ENCODE data around the gene TNFRSF17. TPM values are rescaled to one million over a fixed set of nuclear protein-coding genes. Genes with fewer than 3 reads are reported as not detected.

The TNFRSF17 gene
- total and polyA plus RNA-seq, 10 of the 15 experiments (the other 5 are each of a cell fraction or from before 2014, with no cell fraction given) = 106 to 461 (median 179) TPM

DNA sequence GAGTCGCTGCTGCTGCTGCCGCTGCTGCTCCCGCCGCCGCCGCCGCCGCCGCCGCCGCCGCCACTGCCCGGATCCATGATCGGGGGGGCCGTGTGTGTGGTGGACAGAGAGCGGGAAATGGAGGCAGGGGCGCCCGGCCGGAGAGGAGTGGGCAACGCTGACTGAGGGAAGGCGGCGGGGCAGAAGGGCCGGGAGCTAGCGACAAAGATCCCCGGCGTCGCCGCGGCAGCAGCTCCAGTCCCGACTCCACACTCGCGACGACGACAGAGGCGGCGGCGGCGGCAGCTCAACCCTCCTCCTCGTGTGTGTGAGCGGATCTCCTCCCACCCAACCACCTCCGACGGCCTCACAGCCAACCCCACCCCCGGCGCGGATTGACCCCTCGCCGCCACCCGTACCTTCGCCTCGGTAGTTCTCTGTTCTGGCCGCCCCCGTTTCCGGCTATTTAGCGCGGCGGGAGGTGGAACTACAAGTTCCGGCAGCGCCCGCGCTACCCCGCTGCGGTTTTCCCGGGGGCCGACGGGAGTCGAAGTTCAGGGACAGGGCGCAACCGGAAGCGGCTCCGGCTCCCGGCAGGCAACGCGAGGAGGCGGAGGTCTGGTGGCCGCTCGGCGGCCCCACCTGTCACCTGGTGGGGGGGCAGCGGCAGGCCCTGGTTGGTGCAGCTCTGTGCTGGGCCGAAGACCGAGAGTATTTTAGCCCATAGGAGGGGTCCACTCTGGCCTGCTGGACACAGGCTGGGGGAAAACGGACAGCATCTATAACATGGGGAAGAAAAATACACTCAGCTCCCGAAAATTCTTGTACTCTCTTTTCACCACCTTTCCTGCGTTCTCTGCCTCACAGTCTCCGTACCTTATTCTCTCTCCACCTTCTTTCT, 49.1 kb upstream of the TNFRSF17 start, which contains the start of gene GSPT1:
Gene GSPT1, minus strand, starts transcription at position 313 of the 880 bp plus-strand sequence. Its CDS starts 236 bp downstream, at position 77.
- peak; percentile 23 for FAIRE-seq
- peaks cover 9% of the 10 kb centered on the region for H3K4me1 ChIP-seq (ENCODE audit: control insufficient read depth, insufficient read depth, low read length)
- ChIA-PET SMC1A (ENCODE audit: uncharacterized antibody, unreplicated experiment) (interaction anchor here (0.9 to 1.2 kb wide), 3 partner anchors 8 to 48 kb away, joined by 3 read pairs; no protein-coding TSS in a partner anchor), POLR2A (interaction anchor here (0.9 to 1.3 kb wide), 3 partner anchors 63 to 173 kb away, joined by 3 to 4 read pairs (median 3); partner anchors contain the start of genes TXNDC11 and ZC3H7A), RAD21 (ENCODE audit: unreplicated experiment) (no interaction called here), CTCF (interaction anchor here (0.9 kb wide), 1 partner anchor 45 kb away, joined by 4 read pairs; no protein-coding TSS in a partner anchor)
- peak; percentile 89 for ATAC-seq
- no peaks in the 10 kb centered on the region; a peak in 1 of 4 replicates for H3K36me3 ChIP-seq (ENCODE audit: control insufficient read depth in 2 of 2, insufficient read depth in 2 of 2, low read length in 1 of 2)
- peak; percentile 90 for DNase-seq (ENCODE audit: low read depth, low spot score)
- H2AFZ ChIP-seq (ENCODE audit: control insufficient read depth, low read depth, low read length) = peak within 1 kb of the TSS; percentile 96
- H3K79me2 ChIP-seq (ENCODE audit: control insufficient read depth, insufficient read depth, low read length) = peaks cover 48% of the 10 kb centered on the region
- H3K27me3 ChIP-seq (replicated peaks in 1 of 2; ENCODE audit: control insufficient read depth in 2 of 2, insufficient read depth in 2 of 2, low read length in 1 of 2) = no peaks in the 10 kb centered on the region
- BruUV-seq (replicated peaks) = no TSS peak
- peak within 1 kb of the TSS; percentile 98 for H3K4me2 ChIP-seq (ENCODE audit: control insufficient read depth, insufficient read depth)
- peak within 1 kb of the TSS; percentile 71 for H3K4me3 ChIP-seq
- intact Hi-C loops (cut with micrococcal nuclease; ENCODE audit: unreplicated experiment) (loop anchor here (2.0 kb wide), 1 partner anchor 61 kb away; no protein-coding TSS in a partner anchor), in situ Hi-C loops (cut with MboI) (no loop called here)
- H3K9me3 ChIP-seq (replicated peaks; ENCODE audit: control insufficient read depth, insufficient read depth, low read length) = peaks cover 2% of the 10 kb centered on the region; the same call in 2 of the 3 replicates
- WGBS (ENCODE audit: insufficient coverage, insufficient replicate concordance, low lambda C conversion rate, missing lambda C conversion rate) = 5% methylated on average over 66 of the region's 84 CpGs
- H3K9ac ChIP-seq (ENCODE audit: control insufficient read depth, insufficient read depth, low read length) = peak within 1 kb of the TSS; percentile 77
- peak within 1 kb of the TSS; percentile 87 for H3K27ac ChIP-seq (ENCODE audit: control insufficient read depth, insufficient read depth)
- H4K20me1 ChIP-seq (ENCODE audit: control insufficient read depth, insufficient read depth) = no peaks in the 10 kb centered on the region; the same call in none of the 2 replicates
- TF ChIP-seq RAD51 (IDR thresholded peaks at IDR 0.05) (peak; percentile 48), NKRF (conservative IDR thresholded peaks at IDR 0.05) (peak; percentile 75), MTA3 (IDR thresholded peaks at IDR 0.05; ENCODE audit: borderline replicate concordance, low read length) (no peak), KAT2A (conservative IDR thresholded peaks at IDR 0.05; ENCODE audit: control insufficient read depth, low read depth, low read length) (no peak), SREBF2 (IDR thresholded peaks at IDR 0.05; ENCODE audit: low read length) (peak; percentile 35; the same call in 1 of the 2 replicates), ZNF274 (IDR thresholded peaks at IDR 0.05; ENCODE audit: insufficient read depth, insufficient read length) (no peak), SMARCA5 (IDR thresholded peaks at IDR 0.05) (no peak), SIX5 (IDR thresholded peaks at IDR 0.05; ENCODE audit: low read depth, low read length, severe bottlenecking) (peak; percentile 99), RB1 (IDR thresholded peaks at IDR 0.05; ENCODE audit: borderline replicate concordance) (peak; percentile 64), NFXL1 (IDR thresholded peaks at IDR 0.05; ENCODE audit: borderline replicate concordance) (no peak), LARP7 (IDR thresholded peaks at IDR 0.05) (peak; percentile 32; the same call in 1 of the 2 replicates), ATF7 (IDR thresholded peaks at IDR 0.05; ENCODE audit: low read depth) (peak; percentile 72), ZNF622 (IDR thresholded peaks at IDR 0.05) (no peak), SPI1 (IDR thresholded peaks at IDR 0.05; ENCODE audit: borderline replicate concordance, insufficient read depth, low read depth, low read length) (no peak), RFX5 (IDR thresholded peaks at IDR 0.05; ENCODE audit: low read depth, low read length) (no peak), CREM (IDR thresholded peaks at IDR 0.05; ENCODE audit: low read depth) (peak; percentile 98), SUPT20H (IDR thresholded peaks at IDR 0.05; ENCODE audit: borderline replicate concordance, control insufficient read depth, low read depth, low read length) (no peak), EED (IDR thresholded peaks at IDR 0.05; ENCODE audit: low read depth) (peak; percentile 40; the same call in 1 of the 2 replicates), HDAC6 (IDR thresholded peaks at IDR 0.05; ENCODE audit: unreplicated experiment) (no peak), IRF4 (IDR thresholded peaks at IDR 0.05; ENCODE audit: low read depth, low read length) (no peak)
- TF ChIP-seq, protein P1, sequence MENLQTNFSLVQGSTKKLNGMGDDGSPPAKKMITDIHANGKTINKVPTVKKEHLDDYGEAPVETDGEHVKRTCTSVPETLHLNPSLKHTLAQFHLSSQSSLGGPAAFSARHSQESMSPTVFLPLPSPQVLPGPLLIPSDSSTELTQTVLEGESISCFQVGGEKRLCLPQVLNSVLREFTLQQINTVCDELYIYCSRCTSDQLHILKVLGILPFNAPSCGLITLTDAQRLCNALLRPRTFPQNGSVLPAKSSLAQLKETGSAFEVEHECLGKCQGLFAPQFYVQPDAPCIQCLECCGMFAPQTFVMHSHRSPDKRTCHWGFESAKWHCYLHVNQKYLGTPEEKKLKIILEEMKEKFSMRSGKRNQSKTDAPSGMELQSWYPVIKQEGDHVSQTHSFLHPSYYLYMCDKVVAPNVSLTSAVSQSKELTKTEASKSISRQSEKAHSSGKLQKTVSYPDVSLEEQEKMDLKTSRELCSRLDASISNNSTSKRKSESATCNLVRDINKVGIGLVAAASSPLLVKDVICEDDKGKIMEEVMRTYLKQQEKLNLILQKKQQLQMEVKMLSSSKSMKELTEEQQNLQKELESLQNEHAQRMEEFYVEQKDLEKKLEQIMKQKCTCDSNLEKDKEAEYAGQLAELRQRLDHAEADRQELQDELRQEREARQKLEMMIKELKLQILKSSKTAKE (IDR thresholded peaks at IDR 0.05; ENCODE audit: low read depth, poor library complexity, severe bottlenecking) = no peak
